Measurements from ENCODE around the gene NLRP9. TPM values are rescaled to one million over a fixed set of nuclear protein-coding genes. Genes with fewer than 3 reads are reported as not detected.

Gene NLRP9
- total and polyA plus RNA-seq, 2 of the 8 experiments (the other 6 are each of a cell fraction or from before 2014, with no cell fraction given) = not detected

DNA sequence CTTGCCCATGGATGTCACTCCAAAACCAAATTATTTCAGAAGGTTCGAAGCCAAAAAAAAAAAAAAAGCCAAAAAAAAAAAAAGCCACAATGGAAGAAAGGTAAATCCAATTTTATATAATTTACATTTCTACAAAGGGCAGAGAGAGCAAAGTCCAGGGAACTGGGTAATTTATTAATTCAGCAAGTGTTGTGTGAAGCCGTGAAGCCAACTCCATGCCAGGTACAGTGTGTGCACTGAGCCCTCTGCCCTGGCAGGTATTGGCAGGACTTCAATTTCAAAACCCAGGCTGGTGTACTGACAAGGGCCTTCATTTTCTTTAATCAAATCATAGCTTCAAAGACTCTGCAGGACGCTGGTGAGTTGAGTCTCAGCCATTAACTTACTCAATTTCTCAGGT is 15.2 kb upstream of the NLRP9 start (continued):
- TF ChIP-seq HDAC6 (IDR thresholded peaks at IDR 0.05; ENCODE audit: low read depth, low read length) (no peak), RAD21 (IDR thresholded peaks at IDR 0.05 in 1 of 2, conservative IDR thresholded peaks at IDR 0.05 in 1 of 2; ENCODE audit: low read depth in 2 of 2, low read length in 2 of 2) (no peak), POLR2A (IDR thresholded peaks at IDR 0.05; ENCODE audit: control extremely low read depth in 1 of 2, low read depth in 2 of 2, low read length in 2 of 2) (no peak)

Data from H1 (cell line).